ENCODE measurements around the gene SPI1. TPM values are rescaled to one million over a fixed set of nuclear protein-coding genes. Genes with fewer than 3 reads are reported as not detected.

The SPI1 gene
- total RNA-seq, 2 experiments from 2014 or later = 71.2 to 79.6 TPM

- no peak overlapping the region for H2AFZ ChIP-seq (ENCODE audit: low read length)
- CTCF ChIA-PET (ENCODE audit: unreplicated experiment) = no interaction called here
- no peaks in the 10 kb centered on the region for H3K9me2 ChIP-seq (ENCODE audit: insufficient read depth, low read length)
- H3K4me1 ChIP-seq (ENCODE audit: insufficient read depth, low read length, poor library complexity, severe bottlenecking) = peaks cover 7% of the 10 kb centered on the region
- no peak overlapping the region for H3K4me2 ChIP-seq (ENCODE audit: low read length)
- no peak overlapping the region for H3K27ac ChIP-seq (ENCODE audit: low read depth, low read length, poor library complexity, severe bottlenecking)
- H3K79me2 ChIP-seq (ENCODE audit: insufficient read depth, low read depth, low read length) = 0 out of 2 replicates have a peak, but pooled peaks cover 3% of the 10 kb centered on the region
- no peak for DNase-seq (ENCODE audit: low spot score)
- no peak for TF ChIP-seq EZH2phosphoT487 (IDR thresholded peaks at IDR 0.05; ENCODE audit: borderline replicate concordance, low read depth, low read length)
- TF ChIP-seq, protein P1, sequence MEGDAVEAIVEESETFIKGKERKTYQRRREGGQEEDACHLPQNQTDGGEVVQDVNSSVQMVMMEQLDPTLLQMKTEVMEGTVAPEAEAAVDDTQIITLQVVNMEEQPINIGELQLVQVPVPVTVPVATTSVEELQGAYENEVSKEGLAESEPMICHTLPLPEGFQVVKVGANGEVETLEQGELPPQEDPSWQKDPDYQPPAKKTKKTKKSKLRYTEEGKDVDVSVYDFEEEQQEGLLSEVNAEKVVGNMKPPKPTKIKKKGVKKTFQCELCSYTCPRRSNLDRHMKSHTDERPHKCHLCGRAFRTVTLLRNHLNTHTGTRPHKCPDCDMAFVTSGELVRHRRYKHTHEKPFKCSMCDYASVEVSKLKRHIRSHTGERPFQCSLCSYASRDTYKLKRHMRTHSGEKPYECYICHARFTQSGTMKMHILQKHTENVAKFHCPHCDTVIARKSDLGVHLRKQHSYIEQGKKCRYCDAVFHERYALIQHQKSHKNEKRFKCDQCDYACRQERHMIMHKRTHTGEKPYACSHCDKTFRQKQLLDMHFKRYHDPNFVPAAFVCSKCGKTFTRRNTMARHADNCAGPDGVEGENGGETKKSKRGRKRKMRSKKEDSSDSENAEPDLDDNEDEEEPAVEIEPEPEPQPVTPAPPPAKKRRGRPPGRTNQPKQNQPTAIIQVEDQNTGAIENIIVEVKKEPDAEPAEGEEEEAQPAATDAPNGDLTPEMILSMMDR (conservative IDR thresholded peaks at IDR 0.05; ENCODE audit: low read length) = no peak
- H3K9me3 ChIP-seq (ENCODE audit: low read length) = no peaks in the 10 kb centered on the region
- POLR2A ChIA-PET = no interaction called here
- H4K20me1 ChIP-seq (ENCODE audit: insufficient read depth, low read length) = no peaks in the 10 kb centered on the region
- H3K36me3 ChIP-seq (ENCODE audit: insufficient read depth, low read length) = peaks cover 37% of the 10 kb centered on the region
- no peak overlapping the region for H3K4me3 ChIP-seq (ENCODE audit: low read depth, low read length, poor library complexity, severe bottlenecking)
- no TSS peak for BruUV-seq (replicated peaks)
- intact Hi-C loops (cut with micrococcal nuclease; ENCODE audit: unreplicated experiment) = no loop called here
These were observed 16.9 kb downstream of the SPI1 start for GRCh38 chr11:47361419-47361818.

- intact Hi-C loops (cut with micrococcal nuclease; ENCODE audit: unreplicated experiment) = no loop called here
- ChIA-PET POLR2A (interaction anchor here (0.6 to 0.7 kb wide), 2 partner anchors 127 to 319 kb away, joined by 3 to 6 read pairs; no protein-coding TSS in a partner anchor), CTCF (ENCODE audit: unreplicated experiment) (no interaction called here)
- H3K79me2 ChIP-seq (ENCODE audit: insufficient read depth, low read depth, low read length) = 0 out of 2 replicates have a peak, but pooled peaks cover 3% of the 10 kb centered on the region
- H4K20me1 ChIP-seq (ENCODE audit: insufficient read depth, low read length) = no peaks in the 10 kb centered on the region
- H3K9me3 ChIP-seq (ENCODE audit: low read length) = no peaks in the 10 kb centered on the region
- H3K27ac ChIP-seq (ENCODE audit: low read depth, low read length, poor library complexity, severe bottlenecking) = no peak overlapping the region
- H3K9me2 ChIP-seq (ENCODE audit: insufficient read depth, low read length) = no peaks in the 10 kb centered on the region
- no peaks in the 10 kb centered on the region for H3K4me1 ChIP-seq (ENCODE audit: insufficient read depth, low read length, poor library complexity, severe bottlenecking)
- H3K4me2 ChIP-seq (ENCODE audit: low read length) = no peak overlapping the region
- TF ChIP-seq, protein P1 (conservative IDR thresholded peaks at IDR 0.05; ENCODE audit: low read length) = no peak
- BruUV-seq (replicated peaks) = no TSS peak
- no peak overlapping the region for H3K4me3 ChIP-seq (ENCODE audit: low read depth, low read length, poor library complexity, severe bottlenecking)
- peaks cover 38% of the 10 kb centered on the region for H3K36me3 ChIP-seq (ENCODE audit: insufficient read depth, low read length)
- DNase-seq (ENCODE audit: low spot score) = no peak
- H2AFZ ChIP-seq (ENCODE audit: low read length) = no peak overlapping the region
These were observed 18.0 kb downstream of the SPI1 start for GRCh38 chr11:47360341-47360740.

- Histone ChIP-seq H3K36me3 (ENCODE audit: insufficient read depth, low read length) (peaks cover 34% of the 10 kb centered on the region), H3K4me3 (ENCODE audit: low read depth, low read length, poor library complexity, severe bottlenecking) (no peak overlapping the region), H3K4me2 (ENCODE audit: low read length) (no peak overlapping the region), H3K27ac (ENCODE audit: low read depth, low read length, poor library complexity, severe bottlenecking) (no peak overlapping the region), H2AFZ (ENCODE audit: low read length) (no peak overlapping the region), H3K4me1 (ENCODE audit: insufficient read depth, low read length, poor library complexity, severe bottlenecking) (no peaks in the 10 kb centered on the region), H3K9me3 (ENCODE audit: low read length) (no peaks in the 10 kb centered on the region), H3K79me2 (ENCODE audit: insufficient read depth, low read depth, low read length) (no peaks in the 10 kb centered on the region), H4K20me1 (ENCODE audit: insufficient read depth, low read length) (no peaks in the 10 kb centered on the region), H3K9me2 (ENCODE audit: insufficient read depth, low read length) (no peaks in the 10 kb centered on the region)
- no TSS peak for BruUV-seq (replicated peaks)
- ChIA-PET CTCF (ENCODE audit: unreplicated experiment) (no interaction called here), POLR2A (interaction anchor here (0.6 kb wide), 1 partner anchor 142 kb away, joined by 3 read pairs; no protein-coding TSS in a partner anchor)
- TF ChIP-seq, protein P1 (conservative IDR thresholded peaks at IDR 0.05; ENCODE audit: low read length) = no peak
- no peak for TF ChIP-seq EZH2phosphoT487 (IDR thresholded peaks at IDR 0.05; ENCODE audit: borderline replicate concordance, low read depth, low read length)
- intact Hi-C loops (cut with micrococcal nuclease; ENCODE audit: unreplicated experiment) = no loop called here
- no peak for DNase-seq (ENCODE audit: low spot score)
These were observed 18.8 kb downstream of the SPI1 start for GRCh38 chr11:47359586-47359985.
